GM10266 (cell line): ENCODE results near the gene CNTD1.

Experiments used
- DNase-seq: peaks from one replicate; pipeline ENCODE4 v3.0.0; 2012; ENCODE audit errors: extremely low spot score
- TF ChIP-seq, protein P1 (sequence below): IDR thresholded peaks from 2 replicates; pipeline ENCODE4 v1.5.1; 2012; ENCODE audit warnings: mild to moderate bottlenecking, low read depth; ENCODE audit not compliant: control insufficient read depth, insufficient read depth; ENCODE audit errors: missing control alignments

Gene CNTD1

DNA sequence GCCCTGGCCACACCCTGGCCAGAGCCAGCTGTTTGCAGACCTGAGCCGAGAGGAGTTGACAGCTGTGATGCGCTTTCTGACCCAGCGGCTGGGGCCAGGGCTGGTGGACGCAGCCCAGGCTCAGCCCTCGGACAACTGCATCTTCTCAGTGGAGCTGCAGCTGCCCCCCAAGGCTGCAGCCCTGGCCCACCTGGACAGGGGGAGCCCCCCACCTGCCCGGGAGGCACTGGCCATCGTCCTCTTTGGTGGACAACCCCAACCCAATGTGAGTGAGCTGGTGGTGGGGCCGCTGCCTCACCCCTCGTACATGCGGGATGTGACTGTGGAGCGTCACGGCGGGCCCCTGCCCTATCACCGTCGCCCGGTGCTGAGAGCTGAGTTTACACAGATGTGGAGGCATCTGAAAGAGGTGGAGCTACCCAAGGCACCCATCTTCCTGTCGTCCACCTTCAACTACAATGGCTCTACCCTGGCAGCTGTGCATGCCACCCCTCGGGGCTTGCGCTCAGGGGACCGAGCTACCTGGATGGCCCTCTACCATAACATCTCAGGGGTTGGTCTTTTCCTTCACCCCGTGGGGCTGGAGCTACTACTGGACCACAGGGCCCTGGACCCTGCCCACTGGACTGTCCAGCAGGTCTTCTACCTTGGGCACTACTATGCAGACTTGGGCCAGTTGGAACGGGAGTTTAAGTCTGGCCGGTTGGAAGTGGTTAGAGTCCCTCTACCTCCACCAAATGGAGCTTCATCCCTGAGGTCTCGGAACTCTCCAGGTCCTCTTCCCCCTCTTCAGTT, 46.3 kb downstream of the CNTD1 start:
- DNase-seq, result no peak
- TF ChIP-seq, protein P1, sequence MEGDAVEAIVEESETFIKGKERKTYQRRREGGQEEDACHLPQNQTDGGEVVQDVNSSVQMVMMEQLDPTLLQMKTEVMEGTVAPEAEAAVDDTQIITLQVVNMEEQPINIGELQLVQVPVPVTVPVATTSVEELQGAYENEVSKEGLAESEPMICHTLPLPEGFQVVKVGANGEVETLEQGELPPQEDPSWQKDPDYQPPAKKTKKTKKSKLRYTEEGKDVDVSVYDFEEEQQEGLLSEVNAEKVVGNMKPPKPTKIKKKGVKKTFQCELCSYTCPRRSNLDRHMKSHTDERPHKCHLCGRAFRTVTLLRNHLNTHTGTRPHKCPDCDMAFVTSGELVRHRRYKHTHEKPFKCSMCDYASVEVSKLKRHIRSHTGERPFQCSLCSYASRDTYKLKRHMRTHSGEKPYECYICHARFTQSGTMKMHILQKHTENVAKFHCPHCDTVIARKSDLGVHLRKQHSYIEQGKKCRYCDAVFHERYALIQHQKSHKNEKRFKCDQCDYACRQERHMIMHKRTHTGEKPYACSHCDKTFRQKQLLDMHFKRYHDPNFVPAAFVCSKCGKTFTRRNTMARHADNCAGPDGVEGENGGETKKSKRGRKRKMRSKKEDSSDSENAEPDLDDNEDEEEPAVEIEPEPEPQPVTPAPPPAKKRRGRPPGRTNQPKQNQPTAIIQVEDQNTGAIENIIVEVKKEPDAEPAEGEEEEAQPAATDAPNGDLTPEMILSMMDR, result no peak

- TF ChIP-seq, protein P1, result no peak
These were observed 46.9 kb downstream of the CNTD1 start for GRCh38 chr17:42845556-42845917.

GRCh38 chr17:42845918-42846593, 47.4 kb downstream of the CNTD1 start:
- DNase-seq, result no peak

More at GRCh38 chr17:42845556-42845917, 46.9 kb downstream of the CNTD1 start:
- no peak for DNase-seq

DNA sequence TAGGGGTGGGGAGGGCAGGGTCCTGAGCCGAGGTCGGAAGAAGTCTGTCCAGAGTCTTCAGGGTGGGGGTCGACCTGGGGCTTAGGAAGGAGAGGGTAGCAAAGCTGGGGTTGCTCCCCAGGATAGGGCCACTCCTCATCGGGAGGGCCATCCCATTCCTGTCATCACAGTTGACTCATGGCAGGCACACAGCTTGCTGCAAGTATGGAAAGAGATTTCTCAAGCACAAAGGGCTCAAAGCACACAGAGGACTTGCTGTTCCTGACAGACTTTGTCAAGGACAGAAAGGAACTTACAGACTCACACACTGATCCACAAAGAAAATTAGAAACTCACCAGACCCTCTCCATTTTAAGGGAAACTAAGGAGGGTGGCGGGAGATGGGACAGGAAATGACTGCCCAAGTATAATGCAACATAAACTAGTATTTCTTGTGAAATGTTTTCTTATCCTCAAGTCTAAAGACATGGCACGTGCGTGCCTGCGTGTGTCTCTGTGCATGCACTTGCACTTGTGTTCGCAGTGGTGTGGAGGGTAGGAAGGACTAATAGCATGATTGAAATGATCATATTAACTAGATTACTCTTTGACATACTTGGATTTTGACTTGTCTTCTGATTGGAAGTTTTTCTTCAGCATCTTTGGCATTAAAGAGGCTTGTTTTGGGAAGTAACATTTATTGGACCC, 48.1 kb downstream of the CNTD1 start:
- no peak for DNase-seq
- TF ChIP-seq, protein P1, result no peak

More at GRCh38 chr17:42845918-42846593, 47.4 kb downstream of the CNTD1 start:
- TF ChIP-seq, protein P1, result no peak

DNA sequence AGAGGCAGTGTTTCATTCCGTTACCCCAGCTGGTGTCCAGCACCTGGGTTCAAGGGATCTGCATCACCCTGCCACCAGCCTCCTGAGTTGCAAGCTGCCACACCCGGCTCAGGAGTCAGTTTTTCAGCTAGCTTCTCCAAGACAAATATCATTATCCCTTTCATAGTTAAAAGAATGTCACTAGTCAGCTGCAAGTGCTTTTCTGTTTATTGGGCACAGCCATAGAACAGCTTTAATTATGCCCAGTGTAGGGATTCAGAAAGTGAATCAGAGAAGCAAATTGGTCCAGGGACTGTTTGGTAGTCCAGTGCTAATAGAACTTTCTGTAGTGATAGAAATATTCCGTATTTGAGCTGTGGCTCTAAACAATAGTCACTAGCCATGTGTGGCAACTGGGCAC, 49.4 kb downstream of the CNTD1 start:
- TF ChIP-seq, protein P1, result no peak
- DNase-seq, result no peak

- TF ChIP-seq, protein P1, result no peak
- no peak for DNase-seq
These were observed 50.4 kb downstream of the CNTD1 start for GRCh38 chr17:42849031-42849430.
